Nephron (organoid): ENCODE data around the gene PPP1R14B.

Experiments
- H3K27ac Mint-ChIP-seq, 3 experiments: 2 replicates each; pipeline ENCODE4 v1.8.0; 2020; ENCODE audit warnings: mixed read lengths in 3 of 3, mild to moderate bottlenecking in 2 of 3, moderate library complexity in 1 of 3
- H3K27me3 Mint-ChIP-seq: 2 replicates; pipeline ENCODE4 v1.8.0; 2021; ENCODE audit warnings: low read depth, mild to moderate bottlenecking, moderate library complexity, mixed read lengths
- H3K36me3 Mint-ChIP-seq: 2 replicates; pipeline ENCODE4 v1.8.0; 2020; ENCODE audit warnings: low read depth, mixed read lengths
- H3K4me1 Mint-ChIP-seq: 2 replicates; pipeline ENCODE4 v1.8.0; 2020; ENCODE audit warnings: mixed read lengths
- H3K4me3 Mint-ChIP-seq, 3 experiments: 2 replicates each; pipeline ENCODE4 v1.8.0; 2020; ENCODE audit warnings: mild to moderate bottlenecking in 3 of 3, mixed read lengths in 3 of 3, moderate library complexity in 2 of 3
- H3K9me3 Mint-ChIP-seq: 2 replicates; pipeline ENCODE4 v1.8.0; 2020; ENCODE audit warnings: mixed read lengths
- CTCF ChIP-seq, 3 experiments: fragments of 200-600 bp; sonication (generic); IDR thresholded peaks; one replicate each; pipeline ENCODE4 v1.5.0; 2021; ENCODE audit warnings: antibody characterized with exemption in 3 of 3; ENCODE audit not compliant: unreplicated experiment in 3 of 3

PPP1R14B gene

GRCh38 chr11:64262271-64263002 is 15.7 kb upstream of the PPP1R14B start:
- TF ChIP-seq CTCF (IDR thresholded peaks at IDR 0.05; ENCODE audit: unreplicated experiment in 3 of 3), result no peak
- Mint-ChIP-seq H3K36me3 (peaks cover 26% of the 10 kb centered on the region), H3K4me1 (no peaks in the 10 kb centered on the region), H3K4me3 (no peak overlapping the region), H3K9me3 (no peaks in the 10 kb centered on the region), H3K27ac (no peak overlapping the region), H3K27me3 (no peaks in the 10 kb centered on the region)

GRCh38 chr11:64261556-64262080 is 14.9 kb upstream of the PPP1R14B start:
- H3K36me3 Mint-ChIP-seq, result peaks cover 27% of the 10 kb centered on the region
- no peak for TF ChIP-seq CTCF (IDR thresholded peaks at IDR 0.05; ENCODE audit: unreplicated experiment in 3 of 3)
- H3K4me1 Mint-ChIP-seq, result no peaks in the 10 kb centered on the region
- H3K9me3 Mint-ChIP-seq, result no peaks in the 10 kb centered on the region
- no peaks in the 10 kb centered on the region for H3K27me3 Mint-ChIP-seq
- H3K27ac Mint-ChIP-seq, result no peak overlapping the region
- no peak overlapping the region for H3K4me3 Mint-ChIP-seq

- Mint-ChIP-seq H3K4me3 (no peak overlapping the region), H3K36me3 (peaks cover 27% of the 10 kb centered on the region), H3K4me1 (no peaks in the 10 kb centered on the region), H3K9me3 (no peaks in the 10 kb centered on the region), H3K27ac (no peak overlapping the region), H3K27me3 (no peaks in the 10 kb centered on the region)
- no peak for TF ChIP-seq CTCF (IDR thresholded peaks at IDR 0.05; ENCODE audit: unreplicated experiment in 3 of 3)
These were observed 13.5 kb upstream of the PPP1R14B start for GRCh38 chr11:64260147-64260708.

GRCh38 chr11:64259533-64260067 is 12.9 kb upstream of the PPP1R14B start:
- no peaks in the 10 kb centered on the region for H3K9me3 Mint-ChIP-seq
- H3K27ac Mint-ChIP-seq, result no peak overlapping the region
- H3K36me3 Mint-ChIP-seq, result peaks cover 27% of the 10 kb centered on the region
- H3K4me3 Mint-ChIP-seq, result no peak overlapping the region
- H3K4me1 Mint-ChIP-seq, result no peaks in the 10 kb centered on the region
- no peak for TF ChIP-seq CTCF (IDR thresholded peaks at IDR 0.05; ENCODE audit: unreplicated experiment in 3 of 3)
- H3K27me3 Mint-ChIP-seq, result no peaks in the 10 kb centered on the region

GRCh38 chr11:64258946-64259532 is 12.3 kb upstream of the PPP1R14B start:
- Mint-ChIP-seq H3K27me3 (no peaks in the 10 kb centered on the region), H3K27ac (no peak overlapping the region), H3K36me3 (peaks cover 27% of the 10 kb centered on the region), H3K4me3 (no peak overlapping the region), H3K4me1 (no peaks in the 10 kb centered on the region), H3K9me3 (no peaks in the 10 kb centered on the region)
- no peak for TF ChIP-seq CTCF (IDR thresholded peaks at IDR 0.05; ENCODE audit: unreplicated experiment in 3 of 3)
